GM12891 (cell line): ENCODE results near the gene ATP5MG.

Experiments used
- POLR2A ChIP-seq: IDR thresholded peaks from 2 replicates; pipeline ENCODE4 v1.6.1; 2011; ENCODE audit warnings: low read depth, low read length, control low read depth
- POLR2AphosphoS5 ChIP-seq: IDR thresholded peaks from 2 replicates; pipeline ENCODE4 v1.6.1; 2011; ENCODE audit warnings: low read depth, low read length, control low read depth

DNA sequence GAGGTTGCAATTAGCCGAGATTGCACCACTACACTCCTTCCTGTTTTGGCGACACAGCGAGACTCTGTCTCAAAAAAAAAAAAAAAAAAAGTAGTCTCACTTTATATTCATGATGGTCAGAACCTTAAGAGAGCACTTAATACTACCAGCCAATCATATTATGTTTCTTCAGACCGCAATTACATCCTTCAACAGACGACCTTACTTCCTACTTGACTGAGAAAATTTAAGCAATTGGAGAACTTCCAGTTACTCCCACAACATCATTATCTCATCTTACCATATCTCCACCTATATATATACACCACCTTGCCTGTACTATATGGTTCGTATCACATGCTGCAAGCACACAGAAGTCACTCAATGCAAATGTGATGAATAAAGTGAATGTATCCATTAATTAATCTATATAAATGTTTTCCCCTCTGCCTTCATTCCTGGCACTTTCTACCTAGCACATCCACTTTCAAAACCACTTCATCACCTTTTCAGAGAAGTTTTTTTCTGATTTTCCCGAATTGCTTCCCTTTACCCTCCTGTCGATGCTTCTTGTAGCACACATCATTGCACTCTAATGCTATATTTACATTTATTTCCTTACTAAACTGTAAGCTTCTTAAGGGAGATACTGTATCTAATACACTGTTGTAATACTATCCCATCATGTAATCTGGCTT is 13.8 kb downstream of the ATP5MG start:
- TF ChIP-seq POLR2A, result no peak
- no peak for TF ChIP-seq POLR2AphosphoS5
